Prostate gland (tissue), 2 donors: Measurements from ENCODE around the gene MUC20.
"Not testable (repeated sequence)": the region's sequence is repeated elsewhere in the genome, so short reads cannot be mapped to it uniquely, and the experiment has no call there.

Experiments used
- CTCF ChIP-seq, 4 experiments: fragments of 200-600 bp in 2 of 4; fragments of 450-650 bp in 2 of 4; sonication (generic) in 2 of 4; IDR thresholded peaks; 1 replicate in 3 of 4; 2 replicates in 1 of 4; pipeline ENCODE4 v1.5.1; 2016 to 2019; ENCODE audit warnings: antibody characterized with exemption in 4 of 4, mild to moderate bottlenecking in 2 of 4, moderate library complexity in 2 of 4
- POLR2A ChIP-seq: fragments of 450-650 bp; IDR thresholded peaks from one replicate; pipeline ENCODE4 v1.6.1; 2016; ENCODE audit warnings: antibody characterized with exemption, mild to moderate bottlenecking
- POLR2AphosphoS5 ChIP-seq: sonication (generic); formaldehyde crosslinking; IDR thresholded peaks from one replicate; pipeline ENCODE4 v1.6.1; 2017; ENCODE audit warnings: antibody characterized with exemption

DNA sequence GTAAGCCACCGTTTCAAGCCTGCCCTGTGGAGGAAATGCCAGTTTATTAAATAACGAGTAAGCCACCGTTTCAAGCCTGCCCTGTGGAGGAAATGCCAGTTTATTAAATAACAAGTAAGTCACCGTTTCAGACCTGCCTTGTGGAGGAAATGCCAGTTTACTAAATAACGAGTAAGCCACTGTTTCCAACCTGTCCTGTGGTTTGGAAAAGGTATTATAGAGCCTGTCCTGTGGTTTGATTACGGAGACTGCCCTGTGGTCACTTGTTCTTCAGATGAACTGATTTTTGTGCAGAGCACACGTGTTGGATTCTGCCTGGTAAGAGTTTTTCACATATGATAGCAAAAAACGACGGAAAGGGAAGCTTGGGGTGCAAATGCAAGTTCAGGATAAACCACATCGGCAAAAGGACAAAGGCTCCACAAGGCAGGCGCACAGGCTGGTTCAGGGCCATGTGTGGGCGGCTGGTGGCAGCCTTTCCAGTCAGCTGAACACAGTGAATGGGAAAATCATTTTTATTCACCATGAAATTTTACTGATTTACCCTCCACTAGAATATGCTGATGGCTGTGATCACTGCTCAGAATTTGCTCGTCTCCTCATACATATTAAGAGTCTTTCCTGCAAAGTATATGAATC lies 38.6 kb upstream of the MUC20 start:
- not testable (repeated sequence) for TF ChIP-seq CTCF (IDR thresholded peaks at IDR 0.05); POLR2A; POLR2AphosphoS5
